T-helper 1 cell treated with Interleukin-12 subunit alpha and Interleukin-12 subunit beta and Interleukin-4 antibody, amounts not matched to agents 30 ng/mL and 1 ng/mL, for 36 hours (primary cell): ENCODE results near the gene MPLKIP. TPM values are rescaled to one million over a fixed set of nuclear protein-coding genes. Genes with fewer than 3 reads are reported as not detected.

Experiments used
- total RNA-seq: library from RNA; stranded (reverse); gene quantifications from 2 replicates; pipeline ENCODE4 v1.2.3, GENCODE V29; 2022

Gene MPLKIP
- total RNA-seq, 1 donor from 2014 or later = 28.1 TPM

Other genes with a start within 250 kb of the MPLKIP start
- 55.1 and 60.0 TPM in 2 replicates for gene CDK13, start 184.4 kb downstream of the MPLKIP start, total RNA-seq
- 0.54 TPM in 1 of 2 replicates, not detected in the other for gene SUGCT, start 383 bp upstream of the MPLKIP start, total RNA-seq